ENCODE measurements around the gene STOML1.

Gene STOML1

GRCh38 chr15:74032606-74033561 is 40.8 kb upstream of the STOML1 start:
- Histone ChIP-seq H3K9ac (ENCODE audit: low read depth, low read length) (no peak overlapping the region), H3K27me3 (ENCODE audit: control insufficient read depth, insufficient read depth, low read length) (no peaks in the 10 kb centered on the region), H3K9me3 (ENCODE audit: control insufficient read depth, insufficient read depth, low read length) (no peaks in the 10 kb centered on the region), H3K4me1 (ENCODE audit: control insufficient read depth, insufficient read depth, low read length) (no peaks in the 10 kb centered on the region), H3K36me3 (ENCODE audit: control insufficient read depth, insufficient read depth, low read length) (peaks cover 15% of the 10 kb centered on the region), H3K4me3 (ENCODE audit: low read depth, low read length) (no peak overlapping the region)

GRCh38 chr15:74032046-74032445 is 40.0 kb upstream of the STOML1 start:
- Histone ChIP-seq H3K4me1 (ENCODE audit: control insufficient read depth, insufficient read depth, low read length) (no peaks in the 10 kb centered on the region), H3K9ac (ENCODE audit: low read depth, low read length) (no peak overlapping the region), H3K4me3 (ENCODE audit: low read depth, low read length) (no peak overlapping the region), H3K27me3 (ENCODE audit: control insufficient read depth, insufficient read depth, low read length) (no peaks in the 10 kb centered on the region), H3K9me3 (ENCODE audit: control insufficient read depth, insufficient read depth, low read length) (no peaks in the 10 kb centered on the region), H3K36me3 (ENCODE audit: control insufficient read depth, insufficient read depth, low read length) (peaks cover 15% of the 10 kb centered on the region)

- no peaks in the 10 kb centered on the region for H3K4me1 ChIP-seq (ENCODE audit: control insufficient read depth, insufficient read depth, low read length)
- no peaks in the 10 kb centered on the region for H3K9me3 ChIP-seq (ENCODE audit: control insufficient read depth, insufficient read depth, low read length)
- peaks cover 15% of the 10 kb centered on the region for H3K36me3 ChIP-seq (ENCODE audit: control insufficient read depth, insufficient read depth, low read length)
- no peaks in the 10 kb centered on the region for H3K27me3 ChIP-seq (ENCODE audit: control insufficient read depth, insufficient read depth, low read length)
- H3K4me3 ChIP-seq (ENCODE audit: low read depth, low read length): no peak overlapping the region
- no peak overlapping the region for H3K9ac ChIP-seq (ENCODE audit: low read depth, low read length)
These were observed 36.6 kb upstream of the STOML1 start for GRCh38 chr15:74028646-74029045.

- no peaks in the 10 kb centered on the region for H3K27me3 ChIP-seq (ENCODE audit: control insufficient read depth, insufficient read depth, low read length)
- peaks cover 19% of the 10 kb centered on the region for H3K36me3 ChIP-seq (ENCODE audit: control insufficient read depth, insufficient read depth, low read length)
- no peak overlapping the region for H3K9ac ChIP-seq (ENCODE audit: low read depth, low read length)
- H3K4me3 ChIP-seq (ENCODE audit: low read depth, low read length): no peak overlapping the region
- H3K4me1 ChIP-seq (ENCODE audit: control insufficient read depth, insufficient read depth, low read length): no peaks in the 10 kb centered on the region
- no peaks in the 10 kb centered on the region for H3K9me3 ChIP-seq (ENCODE audit: control insufficient read depth, insufficient read depth, low read length)
These were observed 35.6 kb upstream of the STOML1 start for GRCh38 chr15:74027688-74028087.

- Histone ChIP-seq H3K27me3 (ENCODE audit: control insufficient read depth, insufficient read depth, low read length) (no peaks in the 10 kb centered on the region), H3K36me3 (ENCODE audit: control insufficient read depth, insufficient read depth, low read length) (peaks cover 22% of the 10 kb centered on the region), H3K9me3 (ENCODE audit: control insufficient read depth, insufficient read depth, low read length) (no peaks in the 10 kb centered on the region), H3K4me3 (ENCODE audit: low read depth, low read length) (no peak overlapping the region), H3K4me1 (ENCODE audit: control insufficient read depth, insufficient read depth, low read length) (no peaks in the 10 kb centered on the region), H3K9ac (ENCODE audit: low read depth, low read length) (no peak overlapping the region)
These were observed 33.3 kb upstream of the STOML1 start for GRCh38 chr15:74025436-74025835.

GRCh38 chr15:74024687-74025086 is 32.6 kb upstream of the STOML1 start:
- H3K9ac ChIP-seq (ENCODE audit: low read depth, low read length): no peak overlapping the region
- peaks cover 22% of the 10 kb centered on the region for H3K36me3 ChIP-seq (ENCODE audit: control insufficient read depth, insufficient read depth, low read length)
- no peak overlapping the region for H3K4me3 ChIP-seq (ENCODE audit: low read depth, low read length)
- H3K9me3 ChIP-seq (ENCODE audit: control insufficient read depth, insufficient read depth, low read length): no peaks in the 10 kb centered on the region
- no peaks in the 10 kb centered on the region for H3K4me1 ChIP-seq (ENCODE audit: control insufficient read depth, insufficient read depth, low read length)
- H3K27me3 ChIP-seq (ENCODE audit: control insufficient read depth, insufficient read depth, low read length): no peaks in the 10 kb centered on the region

- H3K4me1 ChIP-seq (ENCODE audit: control insufficient read depth, insufficient read depth, low read length): no peaks in the 10 kb centered on the region
- H3K36me3 ChIP-seq (ENCODE audit: control insufficient read depth, insufficient read depth, low read length): peaks cover 22% of the 10 kb centered on the region
- H3K9me3 ChIP-seq (ENCODE audit: control insufficient read depth, insufficient read depth, low read length): no peaks in the 10 kb centered on the region
- H3K9ac ChIP-seq (ENCODE audit: low read depth, low read length): no peak overlapping the region
- no peaks in the 10 kb centered on the region for H3K27me3 ChIP-seq (ENCODE audit: control insufficient read depth, insufficient read depth, low read length)
- no peak overlapping the region for H3K4me3 ChIP-seq (ENCODE audit: low read depth, low read length)
These were observed 30.8 kb upstream of the STOML1 start for GRCh38 chr15:74022706-74023470.

- H3K4me3 ChIP-seq (ENCODE audit: low read depth, low read length): no peak overlapping the region
- H3K27me3 ChIP-seq (ENCODE audit: control insufficient read depth, insufficient read depth, low read length): no peaks in the 10 kb centered on the region
- peaks cover 15% of the 10 kb centered on the region for H3K36me3 ChIP-seq (ENCODE audit: control insufficient read depth, insufficient read depth, low read length)
These were observed 27.6 kb upstream of the STOML1 start for GRCh38 chr15:74019734-74020133.

GRCh38 chr15:74013374-74013894 is 21.3 kb upstream of the STOML1 start:
- H3K4me1 ChIP-seq (ENCODE audit: control insufficient read depth, insufficient read depth, low read length): no peaks in the 10 kb centered on the region
- no peaks in the 10 kb centered on the region for H3K9me3 ChIP-seq (ENCODE audit: control insufficient read depth, insufficient read depth, low read length)
- H3K9ac ChIP-seq (ENCODE audit: low read depth, low read length): no peak overlapping the region
- no peaks in the 10 kb centered on the region for H3K36me3 ChIP-seq (ENCODE audit: control insufficient read depth, insufficient read depth, low read length)
- H3K27me3 ChIP-seq (ENCODE audit: control insufficient read depth, insufficient read depth, low read length): no peaks in the 10 kb centered on the region
- H3K4me3 ChIP-seq (ENCODE audit: low read depth, low read length): no peak overlapping the region

More at GRCh38 chr15:74019734-74020133, 27.6 kb upstream of the STOML1 start:
- H3K4me1 ChIP-seq (ENCODE audit: control insufficient read depth, insufficient read depth, low read length): no peaks in the 10 kb centered on the region
- H3K9ac ChIP-seq (ENCODE audit: low read depth, low read length): no peak overlapping the region
- no peaks in the 10 kb centered on the region for H3K9me3 ChIP-seq (ENCODE audit: control insufficient read depth, insufficient read depth, low read length)

- Histone ChIP-seq H3K27me3 (ENCODE audit: control insufficient read depth, insufficient read depth, low read length) (no peaks in the 10 kb centered on the region), H3K4me3 (ENCODE audit: low read depth, low read length) (no peak overlapping the region), H3K9ac (ENCODE audit: low read depth, low read length) (no peak overlapping the region), H3K4me1 (ENCODE audit: control insufficient read depth, insufficient read depth, low read length) (no peaks in the 10 kb centered on the region), H3K36me3 (ENCODE audit: control insufficient read depth, insufficient read depth, low read length) (peaks cover 4% of the 10 kb centered on the region), H3K9me3 (ENCODE audit: control insufficient read depth, insufficient read depth, low read length) (no peaks in the 10 kb centered on the region)
These were observed 19.5 kb upstream of the STOML1 start for GRCh38 chr15:74011610-74012009.

- Histone ChIP-seq H3K4me3 (ENCODE audit: low read depth, low read length) (no peak overlapping the region), H3K27me3 (ENCODE audit: control insufficient read depth, insufficient read depth, low read length) (no peaks in the 10 kb centered on the region), H3K36me3 (ENCODE audit: control insufficient read depth, insufficient read depth, low read length) (peaks cover 4% of the 10 kb centered on the region), H3K9me3 (ENCODE audit: control insufficient read depth, insufficient read depth, low read length) (no peaks in the 10 kb centered on the region), H3K9ac (ENCODE audit: low read depth, low read length) (no peak overlapping the region), H3K4me1 (ENCODE audit: control insufficient read depth, insufficient read depth, low read length) (no peaks in the 10 kb centered on the region)
These were observed 18.9 kb upstream of the STOML1 start for GRCh38 chr15:74010929-74011540.

Measured in iPS-15b (cell line).